ENCODE results near the gene TASP1.

TASP1 gene

GRCh38 chr20:13436530-13436929, 202.2 kb downstream of the TASP1 start:
- no peak for DNase-seq (ENCODE audit: low read depth)

- DNase-seq (ENCODE audit: low read depth) = no peak
Measured at GRCh38 chr20:13432126-13432525, 206.6 kb downstream of the TASP1 start.

GRCh38 chr20:13430346-13431002, 208.3 kb downstream of the TASP1 start:
- no peak for DNase-seq (ENCODE audit: low read depth)

GRCh38 chr20:13428684-13429083, 210.0 kb downstream of the TASP1 start:
- DNase-seq (ENCODE audit: low read depth) = no peak

- no peak for DNase-seq (ENCODE audit: low read depth)
Measured at GRCh38 chr20:13426870-13427269, 211.9 kb downstream of the TASP1 start.

DNA sequence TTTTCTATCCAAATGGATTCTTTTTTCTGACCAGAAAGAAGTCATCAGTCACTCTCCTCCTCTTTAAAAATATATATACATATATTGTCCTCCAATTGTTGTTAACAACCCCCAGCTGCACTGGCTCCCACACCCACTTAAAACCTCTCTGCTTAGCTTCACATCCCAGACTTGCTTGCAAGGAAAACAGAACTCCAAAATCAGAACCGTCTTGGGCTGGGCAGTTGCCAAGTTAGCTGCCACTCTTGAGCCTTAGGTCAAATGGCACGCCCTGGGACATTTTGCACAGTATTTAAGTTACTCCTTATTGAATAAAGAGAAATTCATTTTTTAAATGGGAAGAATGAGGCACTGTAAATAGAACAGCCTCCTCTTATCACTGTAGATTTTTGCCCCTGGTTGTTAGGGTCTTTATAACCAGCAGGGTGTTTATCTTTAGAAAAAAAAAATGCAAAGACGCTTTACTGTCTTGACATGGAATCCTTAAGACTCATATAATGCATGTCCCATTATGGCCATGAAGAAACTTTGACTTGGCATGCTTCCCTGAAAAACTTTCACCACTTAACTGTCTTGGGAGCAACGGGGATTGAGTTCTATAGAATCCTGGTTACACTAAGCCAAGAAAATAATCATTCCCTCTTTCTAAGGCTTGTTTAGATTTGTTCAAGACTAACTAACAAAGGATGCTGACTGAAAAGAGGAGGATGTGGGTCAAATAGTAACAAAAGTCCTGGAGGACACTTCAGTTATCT, 213.2 kb downstream of the TASP1 start:
- DNase-seq (ENCODE audit: low read depth) = no peak

- DNase-seq (ENCODE audit: low read depth) = no peak
Measured at GRCh38 chr20:13424174-13424833, 214.4 kb downstream of the TASP1 start.

GRCh38 chr20:13423472-13424173, 215.1 kb downstream of the TASP1 start:
- no peak for DNase-seq (ENCODE audit: low read depth)

DNA sequence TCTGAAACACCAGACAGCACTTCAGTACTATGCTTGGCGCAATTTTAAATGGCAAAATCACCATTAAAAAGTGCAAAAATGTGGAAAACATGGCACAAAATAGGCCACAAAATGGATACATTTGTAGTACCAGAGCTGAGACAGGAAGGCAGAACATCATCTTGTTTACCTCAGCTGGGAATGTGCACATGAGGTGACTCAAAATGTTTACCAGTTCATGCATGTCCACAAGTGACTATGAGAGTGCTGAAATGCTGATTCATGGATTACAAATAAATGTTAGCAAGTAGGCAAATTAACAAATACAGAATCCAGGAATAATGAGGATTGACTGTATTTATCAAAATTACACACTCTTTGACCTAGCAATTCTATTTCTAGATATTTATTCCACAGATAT, 216.1 kb downstream of the TASP1 start:
- DNase-seq (ENCODE audit: low read depth) = no peak

DNA sequence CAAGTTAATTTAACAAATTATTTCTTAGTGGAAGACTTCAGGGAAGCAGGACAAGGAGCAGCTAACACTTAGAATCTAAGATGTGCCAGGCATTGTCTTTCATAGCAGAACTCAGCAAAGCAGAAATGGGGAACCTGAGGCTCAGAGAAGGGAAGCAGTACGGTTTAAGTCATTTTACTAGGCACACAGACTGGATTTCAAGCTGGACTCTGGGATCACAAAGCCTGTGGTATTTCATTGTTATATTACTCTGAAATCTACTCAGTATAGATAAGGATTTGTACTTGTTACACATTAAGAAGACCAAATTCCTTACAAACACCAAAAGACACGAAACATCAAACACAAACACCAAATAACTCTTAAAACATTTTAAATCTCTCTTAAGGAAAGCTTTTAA, 218.1 kb downstream of the TASP1 start:
- no peak for DNase-seq (ENCODE audit: low read depth)

DNA sequence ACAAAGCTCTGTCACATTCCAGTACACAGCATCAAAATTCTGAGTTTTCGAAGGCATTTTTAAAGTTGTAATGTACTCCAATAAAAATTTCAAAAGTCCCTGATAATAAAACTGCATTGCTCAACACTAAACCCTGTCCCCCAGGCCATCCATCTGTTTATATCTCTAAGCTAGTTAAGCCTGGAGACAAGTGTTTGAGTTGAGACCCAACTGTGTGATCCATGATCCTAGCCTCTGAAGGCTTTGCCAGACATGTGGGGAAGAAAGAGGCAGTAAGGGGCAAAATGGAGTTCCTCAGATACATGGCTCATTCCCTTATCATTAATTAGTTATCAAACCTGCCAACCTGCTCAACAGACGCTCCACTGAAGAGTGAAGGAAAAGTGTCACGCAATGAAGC, 219.3 kb downstream of the TASP1 start:
- DNase-seq (ENCODE audit: low read depth) = no peak

GRCh38 chr20:13418263-13419229, 220.2 kb downstream of the TASP1 start:
- DNase-seq (ENCODE audit: low read depth) = no peak

- DNase-seq (ENCODE audit: low read depth) = no peak
Measured at GRCh38 chr20:13416531-13416930, 222.2 kb downstream of the TASP1 start.

DNA sequence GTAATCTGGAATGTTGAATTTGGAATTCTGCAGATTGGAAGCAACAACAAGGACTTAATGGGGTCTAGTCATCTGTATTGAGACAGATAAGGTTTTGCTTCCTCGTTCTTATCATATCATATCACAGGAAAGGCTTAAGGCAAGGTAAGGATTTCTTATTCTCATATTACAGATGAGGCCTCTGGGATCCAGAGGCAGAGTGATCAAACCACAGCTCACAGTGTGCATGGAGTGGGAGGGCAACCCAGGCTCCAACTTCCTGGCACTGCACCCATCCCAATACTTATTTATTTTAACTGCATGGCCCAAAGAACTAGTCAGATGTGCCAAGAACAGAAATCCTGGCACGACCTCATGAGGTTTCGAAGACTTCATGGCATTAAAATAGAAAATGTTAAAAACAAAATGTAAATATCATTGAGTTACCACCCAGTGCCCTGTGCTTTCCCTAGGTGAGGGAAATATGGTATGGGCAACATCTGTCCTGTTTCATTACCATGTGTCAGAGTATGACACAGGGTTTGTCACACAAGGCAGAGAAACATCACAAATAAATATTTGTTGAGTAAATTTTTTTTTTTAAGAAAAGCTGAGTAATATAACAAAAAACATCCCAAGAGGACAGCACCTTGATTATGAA, 225.8 kb downstream of the TASP1 start:
- no peak for DNase-seq (ENCODE audit: low read depth)

DNA sequence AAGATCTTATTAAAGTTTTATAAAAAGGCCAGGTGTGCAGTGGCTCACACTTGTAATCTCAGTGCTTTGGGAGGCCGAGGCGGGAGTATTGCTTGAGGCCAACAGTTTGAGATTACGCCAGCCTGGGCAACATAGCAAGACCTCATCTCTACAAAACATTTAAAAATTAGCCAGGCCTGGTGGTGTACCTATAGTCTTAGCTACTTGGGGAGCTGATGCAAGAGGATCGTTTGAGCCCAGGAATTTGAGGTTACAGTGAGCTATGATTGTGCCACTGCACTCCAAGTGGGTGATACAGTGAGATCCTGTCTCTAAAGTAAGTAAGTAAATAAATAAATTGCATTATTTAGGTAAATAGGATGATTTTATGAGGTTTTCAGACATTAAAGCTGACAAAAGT, 234.4 kb downstream of the TASP1 start:
- no peak for DNase-seq (ENCODE audit: low read depth)

DNA sequence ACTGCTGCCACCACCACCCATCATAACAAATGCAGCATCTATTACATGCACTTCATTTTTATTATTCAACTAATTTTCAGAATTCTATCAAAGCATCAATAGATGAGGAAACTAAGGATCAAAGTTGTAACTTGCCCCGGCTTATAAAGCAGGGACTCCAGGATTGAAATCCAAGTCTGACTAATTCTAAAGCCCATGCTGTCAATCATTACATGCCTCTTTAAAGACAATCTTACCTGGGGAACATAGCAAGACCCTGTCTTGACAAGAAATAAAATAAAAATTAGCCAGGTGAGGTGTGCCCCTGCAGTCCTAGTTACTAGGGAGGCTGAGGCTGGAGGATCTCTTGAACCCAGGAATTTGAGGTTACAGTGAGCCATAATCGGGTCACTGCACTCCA, 235.3 kb downstream of the TASP1 start:
- no peak for DNase-seq (ENCODE audit: low read depth)

- no peak for DNase-seq (ENCODE audit: low read depth)
Measured at GRCh38 chr20:13402986-13403385, 235.7 kb downstream of the TASP1 start.

DNA sequence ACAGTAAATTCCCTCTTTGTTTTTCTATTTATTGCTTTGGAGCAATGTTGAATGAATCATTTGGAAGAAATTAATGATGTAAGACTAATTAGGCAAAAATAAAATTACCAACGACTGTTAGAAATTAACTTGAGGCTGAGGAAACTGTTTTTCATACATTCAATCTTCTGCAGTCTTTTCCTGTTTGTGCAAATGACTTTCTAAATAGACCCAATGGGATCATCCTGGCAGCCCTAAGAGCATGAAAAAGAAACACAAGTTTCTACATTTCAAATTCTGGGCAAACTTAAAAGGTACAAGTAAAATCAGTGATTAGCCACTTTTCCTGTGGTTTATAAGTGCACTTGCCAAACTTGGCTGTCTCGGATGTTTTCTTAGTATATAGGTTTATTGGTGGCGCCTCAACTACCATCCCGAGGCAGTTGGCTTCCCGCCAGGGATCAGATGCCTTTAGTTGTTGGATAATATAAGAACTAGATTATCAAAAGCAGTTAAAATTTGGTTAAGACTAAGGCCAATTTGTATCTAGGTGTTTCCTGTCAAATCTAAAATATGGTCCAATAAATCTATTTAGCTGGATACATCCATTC, 236.5 kb downstream of the TASP1 start:
- DNase-seq (ENCODE audit: low read depth) = no peak

- DNase-seq (ENCODE audit: low read depth) = no peak
Measured at GRCh38 chr20:13401596-13401995, 237.1 kb downstream of the TASP1 start.

GRCh38 chr20:13400453-13400852, 238.3 kb downstream of the TASP1 start:
- DNase-seq (ENCODE audit: low read depth) = no peak

DNA sequence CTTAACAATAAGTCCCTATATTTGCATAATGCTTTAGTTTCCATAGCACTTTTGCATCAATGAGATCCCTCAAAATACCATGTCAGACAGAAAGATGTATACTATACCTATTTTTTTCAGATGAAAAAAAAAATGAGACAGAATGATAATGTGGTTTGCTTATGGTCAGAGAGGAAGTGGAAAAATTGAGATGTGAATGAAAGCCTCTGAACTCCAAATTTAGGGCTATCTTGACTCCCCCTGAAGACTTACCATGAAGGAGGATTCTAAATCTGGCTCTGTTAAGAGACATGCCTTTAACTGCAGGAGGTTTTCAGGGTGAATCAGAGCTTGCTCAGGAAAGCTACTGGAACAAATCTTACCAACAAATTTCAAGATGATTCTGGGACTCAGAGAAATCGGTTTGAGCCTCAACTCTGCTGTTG, 241.4 kb downstream of the TASP1 start:
- DNase-seq (ENCODE audit: low read depth) = no peak
